HG03095 (cell line): ENCODE measurements around the gene SUPV3L1.

Source experiments
- ATAC-seq: cut with Tn5 transposase; IDR thresholded peaks from one replicate; pipeline ENCODE4 v1.9.1; 2021; ENCODE audit warnings: moderate library complexity; ENCODE audit not compliant: unreplicated experiment

SUPV3L1 gene

DNA sequence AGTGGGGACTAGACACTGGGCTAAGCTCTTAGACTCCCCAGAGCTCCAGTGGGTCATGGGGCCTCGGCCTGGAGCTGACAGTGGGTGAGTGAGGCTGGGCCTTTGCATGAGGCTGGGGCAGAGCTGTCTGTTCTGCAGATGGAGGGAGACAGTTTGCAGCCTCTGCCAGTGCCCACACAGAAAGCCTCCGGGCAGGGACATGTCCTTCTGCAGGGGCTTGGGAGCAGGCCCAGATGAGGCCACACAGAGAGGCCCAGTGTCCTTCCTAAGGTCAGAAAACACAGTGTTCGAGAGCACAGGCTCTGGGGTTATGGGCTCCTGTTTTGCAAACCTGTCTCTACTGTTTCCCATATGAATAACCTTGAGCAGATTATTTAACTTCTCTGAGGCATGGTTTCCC lies 73.1 kb downstream of the SUPV3L1 start:
- no peak for ATAC-seq

DNA sequence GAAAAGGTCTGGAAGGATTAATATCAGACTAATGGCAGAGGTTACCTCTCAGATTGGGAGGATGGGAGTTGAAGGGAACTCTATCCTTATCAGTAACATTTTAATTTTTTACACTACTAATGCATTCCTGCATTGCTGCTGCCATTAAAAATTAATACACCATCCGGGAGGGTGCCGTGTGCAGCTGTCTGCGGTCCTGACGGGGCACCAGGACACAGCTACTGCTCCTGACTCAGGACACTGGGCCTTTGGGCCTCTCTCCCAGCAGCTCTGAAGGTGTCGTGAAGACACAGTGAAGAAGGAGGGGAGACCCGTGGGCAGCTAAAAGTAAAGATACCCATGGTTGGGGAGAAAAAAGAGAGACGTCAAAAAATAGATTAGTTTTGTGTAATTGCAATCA lies 74.8 kb downstream of the SUPV3L1 start:
- no peak for ATAC-seq
